ENCODE measurements around the gene MIPOL1.
"Not testable (repeated sequence)": the region's sequence is repeated elsewhere in the genome, so short reads cannot be mapped to it uniquely, and the experiment has no call there.

MIPOL1 gene

DNA sequence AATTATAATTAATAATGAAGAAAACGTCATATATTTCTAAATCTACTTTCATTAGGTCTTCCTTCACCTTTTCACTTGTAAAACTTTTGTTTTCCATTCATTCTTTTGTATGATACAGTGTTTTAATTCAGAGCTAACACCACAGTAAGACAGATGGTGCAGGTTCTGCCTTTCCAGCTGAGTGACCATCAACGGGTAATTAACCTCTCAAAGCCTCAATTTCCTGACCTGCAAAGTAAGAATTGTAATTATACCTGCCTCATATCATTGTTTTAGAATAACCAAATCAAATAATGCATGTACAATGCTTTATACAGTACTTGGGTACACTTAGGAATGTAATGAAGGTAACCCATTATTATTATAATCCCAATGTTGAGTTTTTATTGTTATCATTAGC lies 239.8 kb downstream of the MIPOL1 start:
- Histone ChIP-seq H3K4me1 (ENCODE audit: control insufficient read depth, insufficient read depth, low read length) (no peaks in the 10 kb centered on the region), H3K36me3 (ENCODE audit: insufficient read depth, low read length) (no peaks in the 10 kb centered on the region), H3K9ac (ENCODE audit: low read depth, low read length) (no peak overlapping the region), H3K27me3 (ENCODE audit: control insufficient read depth, insufficient read depth, low read length) (no peaks in the 10 kb centered on the region), H3K4me2 (ENCODE audit: low read length) (no peak overlapping the region), H3K4me3 (ENCODE audit: low read length) (no peak overlapping the region), H3K9me3 (replicated peaks; ENCODE audit: low read length) (no peaks in the 10 kb centered on the region)

DNA sequence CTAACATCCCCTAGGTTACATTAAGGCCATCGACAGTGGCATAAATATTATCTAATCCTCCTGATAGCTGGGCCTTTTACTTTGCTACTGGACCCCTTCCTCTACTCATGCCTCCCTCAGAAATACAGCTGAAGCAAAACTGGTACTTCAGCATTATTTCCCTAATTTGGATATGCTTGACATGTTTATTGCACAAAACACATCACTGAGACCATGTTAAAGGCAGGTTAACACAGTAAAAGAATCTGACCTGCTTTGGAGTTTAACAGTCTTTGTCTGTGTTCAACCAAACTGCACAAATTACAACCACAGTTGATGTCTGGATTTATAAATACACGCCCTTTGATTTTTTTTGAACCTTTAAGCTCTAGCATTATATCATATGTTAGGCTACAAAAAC lies 240.7 kb downstream of the MIPOL1 start:
- Histone ChIP-seq H3K4me1 (ENCODE audit: control insufficient read depth, insufficient read depth, low read length) (no peaks in the 10 kb centered on the region), H3K4me2 (ENCODE audit: low read length) (no peak overlapping the region), H3K9ac (ENCODE audit: low read depth, low read length) (no peak overlapping the region), H3K36me3 (ENCODE audit: insufficient read depth, low read length) (no peaks in the 10 kb centered on the region), H3K4me3 (ENCODE audit: low read length) (no peak overlapping the region), H3K27me3 (ENCODE audit: control insufficient read depth, insufficient read depth, low read length) (no peaks in the 10 kb centered on the region), H3K9me3 (replicated peaks; ENCODE audit: low read length) (no peaks in the 10 kb centered on the region)

- Histone ChIP-seq H3K4me3 (ENCODE audit: low read length) (no peak overlapping the region), H3K9me3 (replicated peaks; ENCODE audit: low read length) (no peaks in the 10 kb centered on the region), H3K9ac (ENCODE audit: low read depth, low read length) (no peak overlapping the region), H3K27me3 (ENCODE audit: control insufficient read depth, insufficient read depth, low read length) (no peaks in the 10 kb centered on the region), H3K4me2 (ENCODE audit: low read length) (no peak overlapping the region), H3K36me3 (ENCODE audit: insufficient read depth, low read length) (no peaks in the 10 kb centered on the region), H3K4me1 (ENCODE audit: control insufficient read depth, insufficient read depth, low read length) (no peaks in the 10 kb centered on the region)
Measured at GRCh38 chr14:37443461-37443860, 245.7 kb downstream of the MIPOL1 start.

DNA sequence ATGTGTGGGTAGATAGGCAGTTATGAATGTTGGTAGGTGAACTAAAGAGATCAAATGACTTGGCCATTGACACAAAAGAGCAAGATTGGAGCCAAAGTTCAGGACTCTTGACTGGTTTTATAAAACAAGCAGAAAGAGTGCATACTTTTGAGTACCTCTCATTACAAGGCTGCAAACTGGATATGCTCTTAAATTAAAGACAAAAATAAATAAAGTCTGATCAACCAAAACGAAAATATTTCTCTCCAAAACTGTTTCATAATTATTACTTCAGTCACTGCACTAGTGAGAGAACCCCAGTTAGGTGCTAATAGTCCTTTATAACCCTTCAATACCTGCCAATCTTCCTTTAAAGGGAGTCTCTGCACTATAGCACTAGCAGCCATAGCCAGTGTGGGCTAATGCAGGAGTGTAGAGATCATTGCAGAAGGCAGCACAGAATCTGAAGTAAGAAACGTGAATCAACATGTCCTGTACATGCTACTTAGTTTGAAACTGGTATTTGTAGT lies 250.2 kb downstream of the MIPOL1 start:
- no peak overlapping the region for H3K9ac ChIP-seq (ENCODE audit: low read depth, low read length)
- H3K4me2 ChIP-seq (ENCODE audit: low read length): no peak overlapping the region
- H3K27me3 ChIP-seq (ENCODE audit: control insufficient read depth, insufficient read depth, low read length): no peaks in the 10 kb centered on the region
- H3K36me3 ChIP-seq (ENCODE audit: insufficient read depth, low read length): no peaks in the 10 kb centered on the region
- H3K4me1 ChIP-seq (ENCODE audit: control insufficient read depth, insufficient read depth, low read length): no peaks in the 10 kb centered on the region
- H3K9me3 ChIP-seq (replicated peaks; ENCODE audit: low read length): no peaks in the 10 kb centered on the region
- H3K4me3 ChIP-seq (ENCODE audit: low read length): no peak overlapping the region

- no peaks in the 10 kb centered on the region for H3K36me3 ChIP-seq (ENCODE audit: insufficient read depth, low read length)
- no peaks in the 10 kb centered on the region for H3K27me3 ChIP-seq (ENCODE audit: control insufficient read depth, insufficient read depth, low read length)
- H3K4me1 ChIP-seq (ENCODE audit: control insufficient read depth, insufficient read depth, low read length): no peaks in the 10 kb centered on the region
- H3K9me3 ChIP-seq (replicated peaks; ENCODE audit: low read length): no peaks in the 10 kb centered on the region
- H3K9ac ChIP-seq (ENCODE audit: low read depth, low read length): no peak overlapping the region
- H3K4me3 ChIP-seq (ENCODE audit: low read length): no peak overlapping the region
- H3K4me2 ChIP-seq (ENCODE audit: low read length): no peak overlapping the region
Measured at GRCh38 chr14:37452323-37452722, 254.6 kb downstream of the MIPOL1 start.

- Histone ChIP-seq H3K4me1 (ENCODE audit: control insufficient read depth, insufficient read depth, low read length) (no peaks in the 10 kb centered on the region), H3K27me3 (ENCODE audit: control insufficient read depth, insufficient read depth, low read length) (no peaks in the 10 kb centered on the region), H3K4me3 (ENCODE audit: low read length) (no peak overlapping the region), H3K9me3 (replicated peaks; ENCODE audit: low read length) (no peaks in the 10 kb centered on the region), H3K36me3 (ENCODE audit: insufficient read depth, low read length) (no peaks in the 10 kb centered on the region), H3K9ac (ENCODE audit: low read depth, low read length) (no peak overlapping the region), H3K4me2 (ENCODE audit: low read length) (no peak overlapping the region)
Measured at GRCh38 chr14:37453985-37454384, 256.2 kb downstream of the MIPOL1 start.

DNA sequence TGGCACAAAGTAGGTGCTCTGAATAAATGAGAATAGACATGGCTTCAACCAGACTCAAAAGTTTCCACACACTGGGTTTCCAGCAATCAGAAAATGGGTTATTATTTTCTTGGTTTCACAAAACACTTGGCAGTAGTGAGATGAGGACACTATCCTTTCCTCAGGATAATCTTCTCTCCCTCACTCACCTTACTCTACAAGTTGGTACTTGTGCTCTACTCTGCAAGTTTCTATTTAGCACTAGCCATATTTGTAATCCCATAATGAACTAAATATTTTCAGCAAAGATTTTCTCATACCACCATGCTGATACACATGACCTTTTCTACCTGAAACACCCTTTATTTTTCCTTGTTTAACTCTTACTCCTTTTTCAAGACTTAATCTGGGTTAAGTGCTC lies 259.6 kb downstream of the MIPOL1 start:
- Histone ChIP-seq H3K9ac (ENCODE audit: low read depth, low read length) (no peak overlapping the region), H3K4me3 (ENCODE audit: low read length) (no peak overlapping the region), H3K27me3 (ENCODE audit: control insufficient read depth, insufficient read depth, low read length) (no peaks in the 10 kb centered on the region), H3K4me2 (ENCODE audit: low read length) (no peak overlapping the region), H3K36me3 (ENCODE audit: insufficient read depth, low read length) (no peaks in the 10 kb centered on the region), H3K9me3 (replicated peaks; ENCODE audit: low read length) (no peaks in the 10 kb centered on the region), H3K4me1 (ENCODE audit: control insufficient read depth, insufficient read depth, low read length) (no peaks in the 10 kb centered on the region)

DNA sequence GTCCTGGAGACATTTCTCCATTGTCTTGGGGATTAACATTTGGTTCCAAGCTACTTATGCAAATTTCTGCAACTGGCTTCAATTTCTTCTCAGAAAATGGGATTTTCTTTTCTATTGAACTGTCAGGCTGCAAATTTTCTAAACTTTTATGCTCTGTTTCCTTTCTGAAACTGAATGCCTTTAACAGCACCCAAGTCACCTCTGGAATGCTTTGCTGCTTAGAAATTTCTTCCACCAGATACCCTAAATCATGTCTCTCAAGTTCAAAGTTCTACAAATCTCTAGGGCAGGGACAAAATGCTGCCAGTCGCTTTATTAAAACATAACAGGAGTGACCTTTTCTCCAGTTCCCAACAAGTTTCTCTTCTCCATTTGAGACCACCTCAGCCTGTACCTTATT lies 264.7 kb downstream of the MIPOL1 start:
- H3K9me3 ChIP-seq (replicated peaks; ENCODE audit: low read length); H3K9ac ChIP-seq (ENCODE audit: low read depth, low read length); H3K27me3 ChIP-seq (ENCODE audit: control insufficient read depth, insufficient read depth, low read length); H3K4me1 ChIP-seq (ENCODE audit: control insufficient read depth, insufficient read depth, low read length); H3K4me2 ChIP-seq (ENCODE audit: low read length); H3K36me3 ChIP-seq (ENCODE audit: insufficient read depth, low read length); H3K4me3 ChIP-seq (ENCODE audit: low read length): not testable (repeated sequence)

GRCh38 chr14:37464192-37464858 lies 266.6 kb downstream of the MIPOL1 start:
- Histone ChIP-seq H3K9me3 (replicated peaks; ENCODE audit: low read length) (no peaks in the 10 kb centered on the region), H3K36me3 (ENCODE audit: insufficient read depth, low read length) (no peaks in the 10 kb centered on the region), H3K4me2 (ENCODE audit: low read length) (no peak overlapping the region), H3K4me1 (ENCODE audit: control insufficient read depth, insufficient read depth, low read length) (no peaks in the 10 kb centered on the region), H3K9ac (ENCODE audit: low read depth, low read length) (no peak overlapping the region), H3K4me3 (ENCODE audit: low read length) (no peak overlapping the region), H3K27me3 (ENCODE audit: control insufficient read depth, insufficient read depth, low read length) (no peaks in the 10 kb centered on the region)

GRCh38 chr14:37466003-37466622 lies 268.4 kb downstream of the MIPOL1 start:
- Histone ChIP-seq H3K36me3 (ENCODE audit: insufficient read depth, low read length) (no peaks in the 10 kb centered on the region), H3K4me3 (ENCODE audit: low read length) (no peak overlapping the region), H3K9ac (ENCODE audit: low read depth, low read length) (no peak overlapping the region), H3K9me3 (replicated peaks; ENCODE audit: low read length) (no peaks in the 10 kb centered on the region), H3K4me1 (ENCODE audit: control insufficient read depth, insufficient read depth, low read length) (no peaks in the 10 kb centered on the region), H3K27me3 (ENCODE audit: control insufficient read depth, insufficient read depth, low read length) (no peaks in the 10 kb centered on the region), H3K4me2 (ENCODE audit: low read length) (no peak overlapping the region)

- Histone ChIP-seq H3K4me3 (ENCODE audit: low read length) (no peak overlapping the region), H3K9me3 (replicated peaks; ENCODE audit: low read length) (no peaks in the 10 kb centered on the region), H3K4me2 (ENCODE audit: low read length) (no peak overlapping the region), H3K27me3 (ENCODE audit: control insufficient read depth, insufficient read depth, low read length) (no peaks in the 10 kb centered on the region), H3K36me3 (ENCODE audit: insufficient read depth, low read length) (no peaks in the 10 kb centered on the region), H3K4me1 (ENCODE audit: control insufficient read depth, insufficient read depth, low read length) (no peaks in the 10 kb centered on the region), H3K9ac (ENCODE audit: low read depth, low read length) (no peak overlapping the region)
Measured at GRCh38 chr14:37466623-37467088, 268.9 kb downstream of the MIPOL1 start.

DNA sequence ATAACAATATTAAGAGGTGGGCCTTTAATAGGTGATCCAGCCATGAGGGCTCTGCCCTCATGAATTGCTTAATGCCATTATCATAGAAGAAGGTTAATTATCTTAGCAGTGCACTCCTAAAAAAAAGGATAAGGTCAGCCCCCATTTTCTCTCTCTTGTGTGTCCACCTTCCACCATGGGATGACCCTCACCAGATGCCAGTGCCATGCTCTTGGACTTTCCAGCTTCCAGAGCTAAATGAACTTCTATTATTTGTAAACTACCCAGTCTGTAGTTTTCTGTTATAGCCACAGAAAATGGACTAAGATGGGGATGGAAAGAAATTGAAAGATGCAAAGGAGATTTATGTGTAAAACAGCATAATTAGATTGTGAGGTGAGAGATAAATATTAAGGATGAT lies 271.9 kb downstream of the MIPOL1 start:
- Histone ChIP-seq H3K9ac (ENCODE audit: low read depth, low read length) (no peak overlapping the region), H3K4me3 (ENCODE audit: low read length) (no peak overlapping the region), H3K36me3 (ENCODE audit: insufficient read depth, low read length) (no peaks in the 10 kb centered on the region), H3K9me3 (replicated peaks; ENCODE audit: low read length) (no peaks in the 10 kb centered on the region), H3K4me1 (ENCODE audit: control insufficient read depth, insufficient read depth, low read length) (no peaks in the 10 kb centered on the region), H3K4me2 (ENCODE audit: low read length) (no peak overlapping the region), H3K27me3 (ENCODE audit: control insufficient read depth, insufficient read depth, low read length) (no peaks in the 10 kb centered on the region)

Data from skeletal muscle satellite cell (primary cell).